Right ventricle myocardium inferior (tissue), 1 donor: ENCODE data around the gene ZNF444. TPM values are rescaled to one million over a fixed set of nuclear protein-coding genes. Genes with fewer than 3 reads are reported as not detected.
"Not testable (repeated sequence)": the region's sequence is repeated elsewhere in the genome, so short reads cannot be mapped to it uniquely, and the experiment has no call there.

Experiments
- ATAC-seq: fragments of 200-7000 bp; cut with Tn5 transposase; one replicate; pipeline ENCODE4 v1.9.1; 2020; ENCODE audit warnings: mild to moderate bottlenecking, moderate library complexity
- DNase-seq: peaks from one replicate; pipeline ENCODE4 v3.0.0; 2021; ENCODE audit errors: missing footprints
- intact Hi-C: fragments of 100-400 bp; cut with DNase I; formaldehyde crosslinking; loops from one replicate; pipeline ENCODE4 v1.11.0; 2022
- total RNA-seq: library from RNA; stranded (reverse); fragmentation: NEBNext Ultra II Directional; extraction: Animal tissue kit (Norgen Biotek cat#: 25700); gene quantifications from one replicate; pipeline ENCODE4 v1.2.1, GENCODE V29; 2021
- donor health status: DM: no; HTN: yes; CAD: no; lungs with severe emphysema.

The ZNF444 gene
- total RNA-seq, 1 donor from 2014 or later, result 29.1 TPM

DNA sequence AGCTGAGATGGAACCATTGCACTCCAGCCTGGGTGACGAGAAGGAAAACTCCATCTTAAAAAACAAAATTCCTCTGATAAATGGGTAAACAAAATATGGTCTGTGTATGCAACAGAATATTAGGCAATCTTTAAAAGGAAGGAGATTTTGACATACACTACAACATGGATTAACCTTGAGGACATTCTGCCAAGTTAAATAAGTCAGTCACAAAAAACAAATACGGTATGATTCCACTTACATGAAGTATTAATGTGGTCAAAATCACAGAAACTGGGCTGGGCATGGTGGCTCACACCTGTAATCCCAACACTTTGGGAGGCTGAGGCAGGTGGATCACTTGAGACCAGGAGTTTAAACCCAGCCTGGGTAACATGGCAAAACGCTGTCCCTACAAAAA, 3.0 kb upstream of the ZNF444 start:
- DNase-seq, result no peak
- intact Hi-C loops, result no loop called here
- no peak for ATAC-seq

DNA sequence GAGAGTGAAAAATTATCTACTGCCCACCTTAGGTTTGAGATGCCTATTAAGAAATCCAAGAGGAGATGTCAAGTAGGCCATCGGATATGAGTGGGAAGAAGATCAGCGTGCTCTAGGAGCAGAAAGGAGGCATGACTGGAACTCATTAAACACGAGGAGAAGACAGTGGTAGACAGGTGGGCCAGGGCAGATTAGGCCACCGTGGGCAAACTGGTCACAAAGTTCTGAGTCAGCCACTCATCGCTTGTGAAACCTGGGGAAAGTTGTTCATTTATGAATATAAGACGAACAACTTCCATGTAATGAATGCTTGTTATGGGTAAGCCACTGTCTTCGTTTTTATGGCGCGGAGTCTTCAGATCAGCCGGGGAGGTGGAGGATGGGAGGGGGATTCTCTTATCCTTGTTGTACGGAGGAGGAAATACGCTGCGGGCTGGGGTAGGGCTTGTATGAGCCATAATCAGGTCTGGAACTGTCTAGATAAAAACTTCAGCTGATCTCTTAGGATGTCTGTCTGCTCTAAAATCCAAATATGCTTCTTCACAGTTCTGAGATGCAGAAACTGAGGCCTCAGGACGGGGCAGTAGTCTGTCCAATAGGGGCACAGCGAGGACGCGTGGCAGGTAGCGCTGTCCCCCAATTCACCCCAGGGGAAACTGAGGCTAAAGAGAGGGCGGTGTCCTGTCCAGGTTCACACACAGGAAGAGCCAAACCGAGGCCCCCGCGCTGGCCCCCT, 1.1 kb upstream of the ZNF444 start:
- DNase-seq, result no peak
- intact Hi-C loops, result loop anchor here (10.0 kb wide), 1 partner anchor 175 kb away; the partner anchor contains the start of gene ZSCAN5A
- no peak for ATAC-seq

DNA sequence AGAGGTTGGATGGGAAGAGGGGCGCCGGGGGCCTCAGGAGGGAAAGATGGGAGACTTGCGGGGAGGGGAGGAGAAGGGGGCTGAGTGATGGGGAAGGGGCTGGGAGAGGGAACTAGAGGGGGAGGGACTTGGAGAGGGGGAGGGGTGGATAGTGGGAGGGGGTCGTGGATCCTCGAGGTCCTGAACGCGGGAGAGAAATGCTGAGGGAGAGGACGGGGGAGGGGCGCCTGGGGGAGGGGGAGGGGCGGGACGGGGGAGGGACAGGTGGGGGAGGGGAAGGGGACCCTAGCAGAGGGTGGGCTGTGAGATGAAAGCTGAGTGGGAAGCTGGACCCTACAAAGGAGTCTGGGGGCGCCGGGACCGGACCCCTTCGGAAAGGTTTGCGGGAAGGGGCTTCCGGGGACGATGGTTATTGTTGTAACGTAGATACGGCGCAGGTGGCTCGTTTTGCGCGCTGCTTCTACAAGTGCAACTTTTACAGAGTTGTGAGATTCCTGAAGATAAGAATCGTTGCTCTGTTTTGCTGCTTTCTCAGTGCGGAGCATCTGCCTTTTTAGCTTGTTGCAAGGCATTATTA, 418 bp downstream of the ZNF444 start:
- ATAC-seq, result no peak
- intact Hi-C loops, result loop anchor here (1.0 to 10.0 kb wide), 2 partner anchors 20 to 173 kb away; partner anchors contain the start of genes ZNF787 and ZSCAN5A
- no peak for DNase-seq

DNA sequence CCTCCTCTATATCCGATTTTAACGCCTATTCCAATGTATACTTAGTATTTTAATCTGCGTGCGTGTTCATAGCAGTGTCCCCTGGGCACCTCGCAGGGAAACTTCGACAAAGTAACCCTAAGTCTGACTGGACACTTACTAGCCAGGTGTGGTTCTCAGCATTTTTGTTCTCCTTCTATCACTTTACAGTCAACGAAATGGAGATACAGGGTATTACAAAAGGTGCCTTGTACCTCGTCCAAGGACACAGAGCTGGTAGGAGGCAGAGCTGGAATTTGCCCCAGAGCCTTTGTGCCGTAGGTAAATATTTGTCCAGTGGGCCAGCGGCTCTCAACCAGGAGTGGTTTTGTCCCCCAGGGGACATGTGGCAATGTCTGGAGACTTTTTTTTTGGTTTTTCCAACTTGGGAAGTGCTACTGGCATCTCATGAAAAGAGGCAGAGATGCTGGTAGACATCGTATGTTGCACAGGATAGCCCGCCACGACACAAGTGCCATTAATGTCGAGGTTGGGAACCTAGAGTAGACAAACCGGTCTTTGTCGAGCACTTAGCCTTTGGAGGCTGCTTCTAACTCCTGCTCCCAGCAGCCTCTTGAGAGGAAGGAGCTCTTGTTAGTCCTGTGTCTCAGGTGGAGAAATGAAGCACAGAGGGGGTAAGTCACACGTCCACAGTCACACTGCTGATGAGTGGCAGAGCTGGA, 1.1 kb downstream of the ZNF444 start:
- ATAC-seq, result no peak
- no peak for DNase-seq
- intact Hi-C loops, result loop anchor here (10.0 kb wide), 1 partner anchor 173 kb away; the partner anchor contains the start of gene ZSCAN5A

DNA sequence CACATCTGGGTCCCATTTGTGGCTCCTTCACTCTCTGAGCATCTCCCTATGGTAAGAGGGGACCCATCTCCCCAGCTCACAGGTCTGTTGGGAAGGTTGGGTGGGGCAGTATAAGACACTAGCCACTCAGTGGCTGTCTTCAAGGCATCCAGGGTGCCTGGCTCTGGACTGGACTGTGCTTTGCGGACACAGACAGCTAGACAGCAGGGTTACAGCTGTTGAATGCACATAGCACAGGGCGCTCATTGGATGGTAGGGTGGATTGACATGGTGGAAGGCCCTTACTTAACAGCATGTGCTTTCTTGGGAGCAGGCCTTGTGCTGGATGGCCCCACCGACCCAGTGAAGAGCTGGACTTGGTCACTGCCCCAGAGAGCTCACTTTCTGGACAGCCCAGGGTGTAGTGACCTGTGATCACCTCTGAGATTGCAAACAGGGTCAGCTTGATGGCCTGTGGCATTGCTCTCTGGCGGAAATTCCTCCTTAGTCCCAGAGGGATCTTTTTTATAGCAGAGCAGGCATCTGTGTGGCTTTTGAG, 1.9 kb downstream of the ZNF444 start:
- intact Hi-C loops, result loop anchor here (10.0 kb wide), 1 partner anchor 172 kb away; the partner anchor contains the start of gene ZSCAN5A
- DNase-seq (no peak), ATAC-seq (no peak)

DNA sequence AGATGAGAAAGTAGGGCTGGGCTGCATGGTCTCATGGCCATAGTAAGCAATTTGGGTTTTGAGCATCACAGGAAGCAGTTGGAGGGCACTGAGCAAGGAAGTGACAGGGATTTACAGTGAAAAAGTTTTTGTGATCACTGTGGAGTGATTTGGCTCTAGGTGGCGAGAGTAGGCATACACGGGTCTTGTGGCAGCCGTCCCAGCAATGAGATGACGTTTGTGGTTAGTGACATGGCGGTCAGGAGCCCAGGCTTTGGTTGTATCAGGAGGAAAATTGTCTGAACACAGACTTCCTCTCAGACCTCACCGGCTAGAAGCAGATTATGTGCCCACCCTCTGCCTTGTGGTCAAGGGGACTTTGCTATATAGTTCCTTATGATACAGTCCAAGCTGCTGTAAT, 3.3 kb downstream of the ZNF444 start:
- ATAC-seq (no peak), DNase-seq (no peak)
- intact Hi-C loops, result loop anchor here (10.0 kb wide), 1 partner anchor 170 kb away; the partner anchor contains the start of gene ZSCAN5A

DNA sequence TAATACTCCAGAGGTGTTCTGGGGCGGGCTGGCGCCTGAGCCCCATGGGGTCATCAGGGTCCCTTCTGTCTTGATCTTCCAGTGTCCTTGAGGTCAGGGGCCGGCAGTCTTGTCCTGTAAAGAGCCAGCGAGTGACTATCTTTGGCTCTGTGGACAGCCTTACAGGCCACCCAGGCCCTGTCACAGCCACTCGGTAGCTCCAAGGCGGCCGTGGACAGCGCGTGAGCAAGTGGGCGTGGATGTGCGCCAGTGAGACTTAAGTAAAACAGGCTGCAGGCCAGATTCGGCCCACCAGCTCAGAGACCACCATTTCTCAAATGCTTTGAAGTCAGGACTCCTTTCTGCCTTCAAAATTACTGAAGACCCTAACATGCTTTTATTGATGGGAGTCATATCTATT, 3.7 kb downstream of the ZNF444 start:
- intact Hi-C loops, result loop anchor here (10.0 kb wide), 1 partner anchor 170 kb away; the partner anchor contains the start of gene ZSCAN5A
- ATAC-seq, result no peak
- DNase-seq, result no peak

DNA sequence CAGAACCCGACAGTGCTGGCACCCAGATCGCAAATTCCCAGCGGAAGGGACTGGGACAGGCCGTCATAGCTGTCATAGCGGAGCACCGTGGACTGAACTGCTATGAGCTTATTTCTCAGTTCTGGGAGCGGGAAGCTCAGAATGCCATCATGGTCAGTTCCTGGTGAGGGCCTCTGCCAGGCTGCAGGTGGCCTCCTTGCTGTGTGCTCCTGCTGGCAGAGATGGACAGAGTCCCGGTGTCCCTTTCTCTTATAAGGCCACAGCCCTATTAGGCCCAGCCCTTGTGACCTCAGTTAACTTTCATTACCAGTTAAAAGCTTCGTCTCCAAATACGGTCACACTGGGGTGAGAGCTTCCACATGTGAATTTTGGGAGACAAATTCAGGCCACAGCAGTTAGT, 4.6 kb downstream of the ZNF444 start:
- no peak for ATAC-seq
- no peak for DNase-seq
- intact Hi-C loops, result loop anchor here (10.0 kb wide), 1 partner anchor 169 kb away; the partner anchor contains the start of gene ZSCAN5A

DNA sequence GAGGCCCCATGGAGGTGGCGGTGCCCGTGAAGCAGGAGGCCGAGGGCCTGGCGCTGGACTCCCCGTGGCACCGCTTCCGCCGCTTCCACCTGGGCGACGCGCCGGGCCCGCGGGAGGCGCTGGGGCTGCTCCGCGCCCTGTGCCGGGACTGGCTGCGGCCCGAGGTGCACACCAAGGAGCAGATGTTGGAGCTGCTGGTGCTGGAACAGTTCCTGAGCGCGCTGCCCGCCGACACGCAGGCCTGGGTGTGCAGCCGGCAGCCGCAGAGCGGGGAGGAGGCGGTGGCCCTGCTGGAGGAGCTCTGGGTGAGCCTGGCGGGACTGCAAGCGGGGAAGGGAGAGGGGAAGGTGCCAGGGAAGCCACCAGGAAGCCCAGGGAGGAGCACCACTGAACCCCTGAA, 5.8 kb downstream of the ZNF444 start:
- ATAC-seq, result no peak
- DNase-seq, result no peak
- intact Hi-C loops, result loop anchor here (10.0 kb wide), 1 partner anchor 168 kb away; the partner anchor contains the start of gene ZSCAN5A

DNA sequence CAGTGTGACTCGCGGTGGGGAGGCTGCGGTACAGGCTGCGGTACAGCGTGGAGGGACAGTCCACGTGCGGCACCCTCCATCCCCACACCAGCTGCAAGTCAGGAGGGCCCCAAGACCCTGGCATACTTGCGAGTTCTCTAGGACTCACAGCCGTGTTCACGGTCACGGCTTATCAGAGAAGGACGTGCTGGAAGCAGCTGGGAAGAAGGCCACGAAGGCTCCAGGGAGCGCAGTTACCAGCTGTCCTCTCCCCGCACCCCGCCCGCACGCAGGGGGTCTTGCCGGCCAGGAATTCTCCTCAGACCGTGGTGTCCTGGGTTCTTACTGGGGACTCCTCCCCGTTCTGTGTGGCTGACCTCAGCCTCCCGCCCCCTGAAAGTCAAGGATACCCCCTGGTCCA, 6.2 kb downstream of the ZNF444 start:
- intact Hi-C loops, result loop anchor here (10.0 kb wide), 1 partner anchor 167 kb away; the partner anchor contains the start of gene ZSCAN5A
- no peak for DNase-seq
- ATAC-seq, result no peak

DNA sequence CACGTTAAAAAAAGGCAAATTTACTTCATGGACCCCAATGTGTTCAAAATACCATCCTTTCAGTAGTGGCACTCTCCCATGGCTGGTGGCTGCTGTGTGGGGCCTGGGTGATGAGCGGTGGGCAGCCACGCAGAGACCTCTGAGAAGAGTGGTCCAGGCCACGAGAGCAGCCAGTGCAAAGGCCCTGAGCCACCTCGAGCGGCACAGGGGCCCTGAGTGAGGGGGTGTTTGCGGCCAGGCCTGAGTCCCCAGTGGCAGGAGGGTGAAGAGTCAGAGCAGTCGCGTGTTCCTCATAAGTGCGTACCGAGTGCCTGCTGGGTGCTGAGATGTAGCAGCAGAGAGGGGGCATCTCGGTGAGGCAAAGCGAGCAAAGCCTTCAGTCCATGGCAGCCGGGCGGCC, 7.0 kb downstream of the ZNF444 start:
- intact Hi-C loops, result loop anchor here (10.0 kb wide), 1 partner anchor 167 kb away; the partner anchor contains the start of gene ZSCAN5A
- no peak for ATAC-seq

DNA sequence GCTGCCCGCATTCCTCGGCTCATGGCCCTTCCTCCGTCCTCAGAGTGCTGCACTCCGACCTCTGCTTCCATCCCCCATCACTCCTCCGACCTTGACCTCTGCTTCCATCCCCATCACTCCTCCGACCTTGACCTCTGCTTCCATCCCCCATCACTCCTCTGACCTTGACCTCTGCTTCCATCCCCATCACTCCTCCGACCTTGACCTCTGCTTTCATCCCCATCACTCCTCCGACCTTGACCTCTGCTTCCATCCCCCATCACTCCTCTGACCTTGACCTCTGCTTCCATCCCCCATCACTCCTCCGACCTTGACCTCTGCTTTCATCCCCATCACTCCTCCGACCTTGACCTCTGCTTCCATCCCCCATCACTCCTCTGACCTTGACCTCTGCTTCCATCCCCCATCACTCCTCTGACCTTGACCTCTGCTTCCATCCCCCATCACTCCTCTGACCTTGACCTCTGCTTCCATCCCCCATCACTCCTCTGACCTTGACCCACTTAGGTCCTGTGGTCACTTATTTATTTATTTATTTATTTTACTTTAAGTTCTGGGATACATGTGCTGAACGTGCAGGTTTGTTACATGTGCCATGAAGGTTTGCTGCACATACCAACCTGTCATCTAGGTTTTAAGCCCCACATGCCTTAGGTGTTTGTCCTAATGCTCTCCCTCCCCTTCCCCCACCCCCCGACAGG, 8.0 kb downstream of the ZNF444 start:
- not testable (repeated sequence) for ATAC-seq, DNase-seq
- intact Hi-C loops, result loop anchor here (10.0 kb wide), 1 partner anchor 166 kb away; the partner anchor contains the start of gene ZSCAN5A

More for the DNA sequence above, 7.0 kb downstream of the ZNF444 start:
- DNase-seq, result no peak

DNA sequence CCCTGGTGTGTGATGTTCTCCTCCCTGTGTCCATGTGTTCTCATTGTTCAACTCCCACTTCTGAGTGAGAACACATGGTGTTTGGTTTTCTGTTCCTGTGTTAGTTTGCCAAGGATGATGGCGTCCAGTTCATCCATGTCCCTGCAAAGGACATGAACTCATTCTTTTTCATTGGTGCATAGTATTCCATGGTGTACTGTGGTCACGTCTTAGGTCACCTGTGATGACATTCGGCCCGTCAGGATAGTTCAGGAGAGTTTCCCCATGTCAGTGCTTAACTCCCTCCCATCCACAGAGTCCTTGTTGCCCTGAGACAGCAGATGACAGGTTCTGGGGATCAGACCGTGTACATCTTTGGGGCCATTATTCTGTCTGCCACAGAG, 8.6 kb downstream of the ZNF444 start:
- intact Hi-C loops, result loop anchor here (10.0 kb wide), 1 partner anchor 165 kb away; the partner anchor contains the start of gene ZSCAN5A
- ATAC-seq (no peak), DNase-seq (no peak)

DNA sequence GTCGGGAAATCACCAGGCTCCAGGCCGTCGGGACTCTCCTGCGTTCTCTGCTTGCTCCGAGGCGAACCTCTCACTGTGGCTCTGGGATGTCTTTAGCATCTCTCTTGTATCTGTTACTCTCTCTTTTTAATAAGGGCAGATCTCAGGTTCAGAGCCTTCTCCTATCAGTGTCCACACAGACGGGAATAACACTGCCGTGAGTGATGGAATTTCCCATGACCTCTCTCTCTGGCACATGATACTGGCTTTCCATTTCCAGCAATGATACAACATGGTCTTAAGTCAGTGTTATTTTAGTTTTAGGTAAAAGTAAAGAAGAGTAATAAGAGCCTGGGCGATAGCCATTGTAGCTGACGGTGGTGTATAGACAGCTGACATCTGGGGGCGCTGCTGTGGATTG, 9.3 kb downstream of the ZNF444 start:
- intact Hi-C loops, result no loop called here
- DNase-seq, result no peak
- ATAC-seq, result peak; percentile 38

DNA sequence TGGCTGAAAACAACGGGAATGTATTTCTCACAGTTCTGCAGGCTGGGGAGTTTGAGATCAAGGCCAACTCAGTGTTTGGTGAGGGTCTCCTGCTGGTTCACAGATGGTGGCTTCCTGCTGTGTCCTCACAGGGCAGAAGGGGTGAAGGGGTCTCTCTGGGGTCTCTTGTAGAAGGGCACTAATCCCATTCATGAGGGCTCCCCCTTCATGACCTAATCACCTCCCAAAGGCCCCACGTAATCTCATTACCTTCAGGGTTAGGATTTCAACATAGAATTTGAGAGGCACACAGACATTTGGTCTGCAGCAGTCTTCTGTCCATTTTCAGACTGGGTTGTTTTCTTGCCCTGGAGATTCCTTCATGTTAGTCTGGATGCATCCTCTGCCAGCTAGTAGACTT, 11.6 kb downstream of the ZNF444 start:
- intact Hi-C loops, result no loop called here
- DNase-seq (no peak), ATAC-seq (no peak)

DNA sequence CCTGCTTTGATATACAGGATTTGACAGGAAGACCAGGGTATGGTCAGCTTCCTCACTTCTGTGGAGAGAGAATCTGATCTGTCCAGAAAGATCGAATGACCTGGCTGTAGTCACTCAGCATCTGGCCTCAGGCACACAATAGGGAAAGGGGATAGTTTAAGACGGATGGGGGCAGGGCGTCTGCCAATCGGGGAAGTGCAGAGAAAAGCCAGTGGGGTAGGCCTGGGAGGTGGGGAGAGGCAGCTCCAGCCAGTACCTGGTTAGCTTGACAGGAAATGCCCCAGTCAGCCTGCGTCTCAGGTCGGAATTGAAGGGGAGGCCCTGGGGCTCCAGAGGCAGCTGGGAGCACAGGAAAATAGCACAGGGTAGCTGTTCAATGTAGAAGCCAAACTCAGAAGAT, 12.4 kb downstream of the ZNF444 start:
- ATAC-seq (no peak), DNase-seq (no peak)
- intact Hi-C loops, result no loop called here

DNA sequence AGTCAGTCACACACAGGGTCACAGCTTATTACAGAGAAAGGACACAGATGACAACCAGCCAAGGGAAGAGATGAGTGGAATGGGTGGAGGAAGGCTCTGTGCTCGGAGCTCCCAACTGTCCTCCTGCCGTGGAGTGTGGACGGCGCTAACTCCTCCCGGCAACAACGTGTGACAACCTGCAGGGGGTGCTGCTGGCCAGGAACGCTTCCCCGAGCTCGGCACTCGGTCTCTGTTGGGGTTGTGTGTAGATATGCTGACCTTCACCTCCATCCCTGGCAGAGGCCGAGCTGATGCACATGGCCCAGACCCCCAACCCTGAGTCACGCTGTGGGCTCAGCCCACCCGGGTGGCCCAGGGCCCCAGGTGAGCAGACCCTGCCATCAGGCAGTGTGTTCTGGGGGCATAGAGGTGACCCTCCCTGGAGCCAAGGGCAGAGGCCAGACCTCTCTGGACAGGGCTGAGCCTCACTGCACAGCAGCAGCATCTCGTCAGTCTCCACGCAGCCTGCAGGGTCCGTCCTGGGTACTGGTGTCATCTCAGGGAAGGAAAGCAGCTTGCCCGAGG, 14.1 kb downstream of the ZNF444 start:
- ATAC-seq (peak; percentile 14), DNase-seq (no peak)
- intact Hi-C loops, result no loop called here

DNA sequence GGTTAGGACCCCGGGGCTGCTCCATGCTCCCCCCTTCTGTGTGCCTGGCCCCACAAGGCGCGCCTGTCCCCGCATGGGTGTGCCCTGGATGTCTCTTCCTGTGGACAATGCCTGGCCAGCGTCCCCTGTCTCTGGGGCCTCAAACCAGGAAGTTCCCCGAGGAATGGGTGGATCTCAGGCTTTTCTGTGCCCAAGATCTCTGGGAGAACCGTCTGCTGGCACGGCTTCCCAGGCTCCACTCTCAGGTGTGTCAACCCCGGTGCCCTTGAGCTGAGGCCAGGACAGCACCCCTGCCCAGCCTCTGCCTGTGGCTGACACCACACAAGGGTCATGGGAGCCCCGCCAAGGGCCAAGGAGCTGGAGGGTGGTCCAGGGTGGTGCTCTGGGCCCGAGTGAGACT, 15.7 kb downstream of the ZNF444 start:
- intact Hi-C loops, result no loop called here
- no peak for DNase-seq
- no peak for ATAC-seq
